HG02642 (cell line): ENCODE data around the gene SAMD10.
"Not testable (repeated sequence)": the region's sequence is repeated elsewhere in the genome, so short reads cannot be mapped to it uniquely, and the experiment has no call there.

ENCODE experiments used
- ATAC-seq: cut with Tn5 transposase; IDR thresholded peaks from one replicate; pipeline ENCODE4 v1.9.1; 2021; ENCODE audit warnings: mild to moderate bottlenecking; ENCODE audit not compliant: unreplicated experiment, poor library complexity

SAMD10 gene

DNA sequence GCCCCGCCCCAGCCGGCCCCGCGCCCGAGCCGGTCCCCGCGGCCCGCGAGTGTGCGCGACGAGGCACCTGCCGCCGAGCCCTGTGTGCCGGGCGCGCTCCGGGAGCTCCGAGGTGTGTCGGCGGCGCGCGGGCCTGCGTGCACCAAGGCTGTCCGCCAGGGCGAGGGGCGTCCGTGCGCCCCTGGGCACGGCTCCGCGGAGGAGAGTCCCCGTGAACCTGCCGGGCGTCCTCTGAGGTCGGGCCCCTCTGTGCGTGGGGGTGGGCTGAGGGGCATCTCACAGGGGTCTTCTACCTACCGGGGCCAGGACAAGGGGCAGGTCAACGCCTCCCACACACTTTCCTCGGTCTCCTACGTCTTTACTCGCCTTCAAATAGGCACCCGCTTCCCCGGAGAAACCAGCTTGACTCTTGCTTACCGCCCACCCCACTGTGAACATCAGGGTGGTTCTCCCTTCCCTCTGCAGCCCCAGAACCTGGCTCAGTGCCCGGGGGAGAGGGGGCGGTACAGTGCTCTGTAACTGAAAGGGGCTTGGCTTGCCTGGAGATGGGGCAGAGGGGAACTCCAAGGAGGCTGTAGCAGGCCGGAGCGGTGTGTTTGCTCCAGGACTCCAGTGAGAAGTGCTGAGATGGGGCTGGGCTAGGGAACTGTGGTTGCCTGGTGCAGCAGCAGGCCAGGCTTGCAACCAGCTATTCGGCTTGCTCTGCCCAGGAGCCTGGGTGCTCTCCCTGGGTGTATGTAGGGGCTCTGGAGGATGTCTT lies at the start of gene SAMD10:
TSS of gene SAMD10 (minus strand) at position 86 of the 760 bp plus-strand sequence. CDS start 175 bp downstream, outside the sequence.
- ATAC-seq, result peak; percentile 34

DNA sequence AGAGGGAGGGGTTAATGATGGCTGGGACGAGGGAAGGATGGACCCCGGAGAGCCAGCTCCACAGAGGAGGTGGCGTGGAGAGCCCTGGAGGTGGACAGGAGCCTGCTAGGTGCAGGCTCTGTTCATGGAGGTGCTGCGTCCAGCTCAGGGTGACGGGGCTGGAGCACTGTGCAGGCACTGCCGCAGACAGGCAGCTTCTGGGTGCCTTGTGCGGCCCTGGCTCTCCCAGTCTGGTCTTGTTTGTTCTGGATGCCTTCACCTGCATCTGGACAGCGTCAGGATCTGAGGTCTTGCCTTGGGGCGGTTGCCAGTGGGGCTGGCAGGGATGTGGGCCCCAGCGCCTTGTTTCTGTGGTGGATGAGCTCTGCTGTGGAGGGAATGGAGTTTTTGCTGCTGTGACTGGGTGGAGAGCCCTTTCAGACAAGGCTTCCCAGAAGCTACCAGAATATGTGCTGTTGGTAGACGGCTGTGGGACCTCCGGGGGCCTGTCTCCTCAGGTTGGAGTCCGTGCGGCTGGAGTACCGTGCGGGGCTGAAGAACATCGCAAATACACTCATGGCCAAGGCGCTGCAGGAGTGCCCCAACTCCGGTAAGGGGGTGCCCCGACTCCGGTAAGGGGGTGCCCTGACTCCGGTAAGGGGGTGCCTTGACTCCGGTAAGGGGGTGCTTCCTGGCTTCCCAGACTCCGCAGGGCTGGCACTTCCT lies 48.7 kb upstream of the SAMD10 start:
- no peak for ATAC-seq

DNA sequence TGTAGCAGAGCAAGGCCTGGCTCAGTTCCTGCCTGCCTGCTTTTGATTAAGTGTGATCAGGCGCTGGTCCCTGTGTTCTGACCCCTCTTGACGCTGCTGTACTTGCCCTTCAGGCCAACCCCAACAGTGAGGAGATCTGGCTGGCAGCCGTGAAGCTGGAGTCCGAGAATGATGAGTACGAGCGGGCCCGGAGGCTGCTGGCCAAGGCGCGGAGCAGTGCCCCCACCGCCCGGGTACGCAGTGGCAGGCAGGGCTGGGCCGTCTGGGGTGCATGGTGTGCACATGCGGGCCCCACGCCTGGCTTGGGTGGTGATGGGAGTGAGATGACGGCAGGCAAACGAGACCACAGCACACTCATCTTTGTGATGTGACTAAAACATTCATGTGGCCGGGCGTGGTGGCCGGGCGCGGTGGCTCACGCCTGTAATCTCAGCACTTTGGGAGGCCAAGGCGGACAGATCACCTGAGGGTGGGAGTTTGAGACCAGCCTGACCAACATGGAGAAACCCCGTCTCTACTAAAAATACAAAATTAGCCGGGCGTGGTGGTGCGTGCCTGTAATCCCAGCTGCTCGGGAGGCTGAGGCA lies 46.5 kb upstream of the SAMD10 start:
- no peak for ATAC-seq

DNA sequence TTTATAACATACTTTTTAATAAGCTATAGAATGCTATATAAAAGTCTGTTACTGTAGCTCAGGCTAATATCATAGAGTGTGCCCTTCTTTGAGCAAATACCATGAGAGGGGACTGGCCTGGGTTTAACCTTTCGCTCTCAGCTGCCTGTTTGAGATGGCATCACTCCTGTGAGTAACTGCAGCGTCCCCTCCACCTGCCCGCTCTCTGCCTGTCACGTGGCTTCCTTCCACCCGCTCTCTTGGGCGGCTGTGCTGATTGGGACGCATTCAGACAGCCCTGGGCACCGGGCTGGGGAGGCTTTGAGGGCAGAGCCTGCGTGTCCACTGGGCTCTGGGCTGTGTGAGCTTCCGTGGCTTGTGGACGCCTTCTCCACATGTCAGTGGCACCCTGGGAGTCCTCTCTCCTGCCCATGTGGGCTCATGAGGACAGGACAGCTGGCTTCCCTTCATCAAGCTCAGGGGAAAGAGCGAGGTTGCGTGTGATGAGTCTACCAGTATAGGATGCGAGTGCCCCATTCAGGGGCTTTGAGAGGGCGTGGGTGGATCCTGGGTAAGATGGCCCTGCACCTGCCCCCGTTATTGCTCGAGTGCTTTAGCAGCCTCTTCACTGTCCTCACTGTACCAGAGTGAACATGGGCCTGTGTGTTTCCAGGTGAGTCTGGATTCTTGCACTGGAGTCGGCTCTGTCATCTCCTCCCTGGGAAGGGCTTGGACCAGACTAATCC lies 45.8 kb upstream of the SAMD10 start:
- ATAC-seq, result no peak

DNA sequence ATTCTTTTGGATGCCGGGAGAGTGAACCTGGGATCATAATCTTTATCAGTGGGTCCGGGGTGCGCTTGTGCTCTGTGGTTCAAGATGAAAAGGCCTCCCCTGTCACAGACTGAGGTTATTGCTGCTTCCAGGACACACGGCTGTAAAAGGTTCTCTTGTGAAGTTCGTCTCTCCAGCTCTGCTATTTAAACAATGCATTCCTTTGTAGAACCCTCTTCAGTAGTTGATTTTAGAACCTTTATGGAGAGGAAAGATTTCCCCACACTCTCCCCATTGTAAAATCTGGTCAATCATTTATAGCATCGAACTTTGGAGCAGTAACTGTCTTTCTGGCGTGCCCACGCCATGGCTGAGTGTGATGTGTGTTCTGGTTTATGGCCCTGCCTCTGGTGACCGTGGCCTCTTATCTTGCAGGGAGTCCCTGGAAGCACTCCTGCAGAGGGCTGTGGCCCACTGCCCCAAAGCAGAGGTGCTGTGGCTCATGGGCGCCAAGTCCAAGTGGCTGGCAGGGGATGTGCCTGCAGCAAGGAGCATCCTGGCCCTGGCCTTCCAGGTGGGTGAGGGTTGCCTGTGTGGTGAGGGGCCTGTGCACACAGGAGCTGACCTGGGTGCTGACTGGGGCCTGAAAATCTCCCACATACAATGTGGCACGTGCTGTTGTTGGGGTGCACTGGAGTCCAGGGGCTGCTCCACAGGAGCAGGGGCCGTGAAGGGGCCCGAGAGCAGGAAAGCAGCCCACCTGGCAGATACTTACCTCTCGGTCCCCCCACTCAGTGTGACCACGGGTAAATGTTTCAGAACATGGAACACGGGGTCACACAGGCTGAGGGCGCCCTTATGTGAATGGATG lies 44.9 kb upstream of the SAMD10 start:
- ATAC-seq, result no peak

DNA sequence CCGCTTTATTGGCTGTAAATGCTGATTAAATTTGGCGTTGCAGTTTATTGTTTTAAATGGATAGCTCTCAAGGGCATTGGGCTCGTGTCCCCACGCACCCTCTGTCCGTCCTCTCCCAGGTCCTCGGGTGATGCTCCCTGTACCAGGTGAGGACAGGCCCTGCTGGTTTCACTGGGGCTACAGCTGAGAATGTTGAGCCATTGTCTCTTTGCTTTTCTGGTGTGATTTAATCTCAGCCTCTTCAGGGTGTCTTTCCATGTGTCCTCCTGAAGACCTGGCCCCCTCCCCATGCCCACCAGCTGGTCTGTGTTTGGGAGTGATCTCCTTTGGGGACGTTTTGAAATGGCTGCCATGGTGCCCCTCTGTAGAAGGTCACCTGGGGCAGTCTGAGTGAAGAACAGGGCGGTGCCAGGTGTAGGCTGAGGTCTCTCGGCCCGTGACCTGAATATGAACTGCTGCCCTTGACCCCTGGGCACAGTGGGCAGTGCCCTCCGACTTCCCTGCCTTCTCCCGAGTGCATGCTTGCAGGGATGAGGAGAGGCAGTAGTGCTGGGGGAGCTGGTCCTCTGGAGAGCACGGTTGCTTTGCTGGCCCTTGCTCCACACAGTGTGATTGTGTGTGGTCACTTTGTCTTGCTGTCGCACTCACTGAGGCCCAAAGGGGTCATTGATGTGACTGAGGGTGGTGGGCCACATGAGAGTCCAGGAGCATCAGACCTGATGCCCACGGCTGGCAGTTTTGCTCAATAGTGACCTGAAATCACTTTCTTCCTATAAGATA lies 44.1 kb upstream of the SAMD10 start:
- ATAC-seq, result no peak

DNA sequence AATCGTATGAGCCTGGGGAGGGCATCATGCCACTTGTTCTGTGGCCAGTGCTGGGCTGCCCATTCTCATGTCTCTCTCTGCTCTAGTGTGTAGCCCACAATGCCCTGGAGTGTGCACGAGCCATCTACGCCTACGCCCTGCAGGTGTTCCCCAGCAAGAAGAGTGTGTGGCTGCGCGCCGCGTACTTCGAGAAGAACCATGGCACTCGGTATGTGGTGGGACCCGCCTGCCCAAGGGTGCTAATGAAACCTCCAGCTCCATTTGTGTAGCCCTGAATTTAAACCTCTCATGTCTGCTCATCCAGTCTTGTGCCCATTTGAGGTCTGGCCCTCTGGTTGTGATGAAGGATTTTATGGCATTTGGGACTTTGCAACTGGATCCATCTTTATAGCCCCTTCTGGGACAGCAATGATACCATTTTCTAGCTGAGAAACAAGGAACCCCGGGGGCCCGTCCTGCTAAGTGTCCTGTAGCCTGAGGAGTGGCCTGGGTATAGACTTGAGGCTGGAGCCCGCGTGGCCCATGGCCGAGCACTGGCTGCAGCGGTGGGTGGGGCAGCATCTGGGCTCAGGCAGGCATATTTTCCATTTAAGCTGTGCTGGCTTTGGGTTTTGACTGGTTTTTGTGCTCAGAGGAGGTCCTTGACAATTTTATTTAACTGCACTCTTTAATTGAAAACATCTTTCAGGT lies 43.4 kb upstream of the SAMD10 start:
- ATAC-seq, result no peak

DNA sequence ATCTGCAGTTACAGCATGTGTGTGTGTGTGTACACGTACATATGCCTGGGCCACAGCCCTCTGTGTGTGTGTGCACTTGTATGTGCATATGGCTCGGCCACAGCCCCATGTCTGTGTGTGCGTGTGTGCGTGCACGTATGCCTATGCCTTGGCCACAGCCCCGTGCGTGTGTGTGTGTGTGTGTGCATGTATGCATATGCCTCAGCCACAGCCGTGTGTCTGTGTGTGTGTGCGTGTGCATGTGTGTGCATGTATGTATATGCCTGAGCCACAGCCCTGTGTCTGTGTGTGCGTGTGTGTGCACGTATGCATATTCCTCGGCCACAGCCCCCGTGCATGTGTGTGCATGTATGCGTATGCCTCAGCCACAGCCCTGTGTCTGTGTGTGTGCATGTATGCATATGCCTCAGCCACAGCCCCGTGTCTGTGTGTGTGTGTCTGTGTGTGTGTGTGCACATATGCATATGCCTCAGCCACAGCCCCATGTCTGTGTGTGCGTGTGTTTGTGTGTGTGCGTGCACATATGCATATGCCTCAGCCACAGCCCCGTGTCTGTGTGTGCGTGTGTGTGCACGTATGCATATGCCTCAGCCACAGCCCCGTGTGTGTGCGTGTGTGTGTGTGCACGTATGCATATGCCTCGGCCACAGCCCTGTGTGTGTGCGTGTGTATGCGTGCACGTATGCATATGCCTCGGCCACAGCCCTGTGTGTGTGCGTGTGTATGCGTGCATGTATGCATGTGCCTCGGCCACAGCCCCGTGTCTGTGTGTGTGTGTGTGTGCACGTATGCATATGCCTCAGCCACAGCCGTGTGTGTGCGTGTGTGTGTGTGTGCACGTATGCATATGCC lies 41.9 kb upstream of the SAMD10 start:
- no peak for ATAC-seq

DNA sequence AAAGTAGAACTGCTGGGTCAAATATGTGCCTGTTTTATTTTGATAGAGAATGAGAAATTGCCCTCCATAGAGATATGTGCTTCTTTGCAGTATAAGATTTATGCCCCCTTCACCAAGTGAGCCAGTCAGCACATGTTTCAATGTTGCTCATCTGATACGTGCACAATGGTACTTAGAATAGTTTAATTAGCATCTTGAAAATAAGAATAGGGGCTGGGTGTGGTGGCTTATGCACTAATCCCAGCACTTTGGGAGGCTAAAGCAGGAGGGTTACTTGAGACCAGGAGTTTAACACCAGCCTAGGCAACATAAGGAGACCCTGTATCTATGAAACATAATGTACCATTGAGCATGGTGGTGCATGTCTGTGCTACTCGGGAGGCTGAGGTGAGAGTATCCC lies 36.2 kb upstream of the SAMD10 start:
- ATAC-seq, result no peak

DNA sequence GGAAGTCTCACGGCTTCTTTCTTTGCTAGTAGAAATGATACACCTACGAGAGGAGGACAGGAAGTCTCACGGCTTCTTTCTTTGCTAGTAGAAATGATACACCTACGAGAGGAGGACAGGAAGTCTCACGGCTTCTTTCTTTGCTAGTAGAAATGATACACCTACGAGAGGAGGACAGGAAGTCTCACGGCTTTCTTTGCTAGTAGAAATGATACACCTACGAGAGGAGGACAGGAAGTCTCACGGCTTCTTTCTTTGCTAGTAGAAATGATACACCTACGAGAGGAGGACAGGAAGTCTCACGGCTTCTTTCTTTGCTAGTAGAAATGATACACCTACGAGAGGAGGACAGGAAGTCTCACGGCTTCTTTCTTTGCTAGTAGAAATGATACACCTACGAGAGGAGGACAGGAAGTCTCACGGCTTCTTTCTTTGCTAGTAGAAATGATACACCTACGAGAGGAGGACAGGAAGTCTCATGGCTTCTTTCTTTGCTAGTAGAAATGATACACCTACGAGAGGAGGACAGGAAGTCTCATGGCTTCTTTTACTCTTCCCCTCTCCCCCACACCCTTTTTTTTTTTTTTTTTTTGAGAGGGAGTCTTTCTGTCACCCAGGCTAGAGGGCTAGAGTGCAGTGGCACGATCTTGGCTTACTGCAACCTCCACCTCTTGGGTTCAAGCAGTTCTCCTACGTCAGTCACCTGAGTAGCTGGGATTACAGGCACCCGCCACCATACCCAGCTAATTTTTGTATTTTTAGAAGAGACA lies 33.1 kb upstream of the SAMD10 start:
- ATAC-seq, result not testable (repeated sequence)

DNA sequence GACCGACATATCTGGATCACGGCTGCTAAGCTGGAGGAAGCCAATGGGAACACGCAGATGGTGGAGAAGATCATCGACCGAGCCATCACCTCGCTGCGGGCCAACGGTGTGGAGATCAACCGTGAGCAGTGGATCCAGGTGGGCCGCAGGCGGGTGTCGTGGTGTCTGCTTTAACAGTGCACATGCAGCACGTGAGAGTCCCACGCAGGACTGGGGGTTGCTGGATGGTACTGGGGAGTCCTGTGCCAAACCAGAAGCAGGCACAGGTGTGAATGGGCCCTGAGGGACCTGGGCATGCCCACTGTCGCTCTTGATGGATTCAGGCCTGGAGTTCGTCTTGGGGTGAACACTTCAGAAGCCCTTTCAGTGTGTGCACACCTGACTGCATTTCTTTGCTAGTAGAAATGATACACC lies 31.9 kb upstream of the SAMD10 start:
- ATAC-seq, result no peak

DNA sequence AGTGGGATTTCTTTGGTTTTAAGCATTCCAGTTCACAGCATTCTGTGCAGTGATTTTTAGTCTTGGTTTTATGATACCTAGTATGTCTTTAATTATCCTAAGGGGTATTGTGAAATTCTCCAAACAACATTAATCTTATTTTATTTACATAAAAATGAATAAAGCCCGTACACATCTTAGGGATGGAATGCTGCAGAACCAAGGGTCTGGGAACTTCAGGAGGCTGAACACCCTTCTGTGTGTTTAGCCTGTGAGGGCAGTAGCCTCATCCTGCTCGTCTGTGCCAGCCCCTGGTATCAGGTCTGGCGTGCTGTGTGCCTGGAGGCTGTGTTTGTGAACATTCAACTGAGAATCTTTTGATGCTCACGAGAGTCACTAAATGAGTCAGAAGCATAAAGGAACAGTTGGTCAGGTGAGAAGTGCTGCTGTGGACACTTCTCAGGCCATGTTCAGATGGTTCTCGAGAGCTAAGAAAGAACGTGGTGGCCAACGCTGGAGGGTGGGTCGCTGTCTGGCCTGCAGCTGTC lies 31.3 kb upstream of the SAMD10 start:
- ATAC-seq, result peak; percentile 41

DNA sequence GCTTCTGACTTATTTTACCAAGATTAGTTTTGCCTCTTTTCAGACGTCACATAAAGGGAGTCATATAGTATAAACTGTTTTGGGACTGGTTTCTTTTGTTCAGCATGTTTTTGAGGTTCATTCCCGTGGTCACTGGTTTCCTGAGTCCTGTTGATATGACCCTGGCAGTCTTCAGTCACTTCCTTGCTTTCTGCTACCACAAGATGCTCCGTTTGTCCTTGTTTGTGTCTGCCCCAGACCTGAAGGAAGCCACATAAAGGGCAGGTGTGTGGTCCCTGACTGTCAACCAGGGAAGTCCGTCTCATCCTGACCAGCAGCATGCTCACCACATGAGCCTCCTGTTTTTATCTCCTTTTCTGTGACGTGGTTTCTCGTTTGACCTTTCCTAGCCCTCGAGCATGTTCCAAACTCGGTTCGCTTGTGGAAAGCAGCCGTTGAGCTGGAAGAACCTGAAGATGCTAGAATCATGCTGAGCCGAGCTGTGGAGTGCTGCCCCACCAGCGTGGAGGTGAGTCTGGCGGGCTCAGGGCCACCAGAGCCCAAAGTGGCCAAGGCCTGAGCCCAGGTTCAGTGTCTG lies 30.5 kb upstream of the SAMD10 start:
- ATAC-seq, result no peak

DNA sequence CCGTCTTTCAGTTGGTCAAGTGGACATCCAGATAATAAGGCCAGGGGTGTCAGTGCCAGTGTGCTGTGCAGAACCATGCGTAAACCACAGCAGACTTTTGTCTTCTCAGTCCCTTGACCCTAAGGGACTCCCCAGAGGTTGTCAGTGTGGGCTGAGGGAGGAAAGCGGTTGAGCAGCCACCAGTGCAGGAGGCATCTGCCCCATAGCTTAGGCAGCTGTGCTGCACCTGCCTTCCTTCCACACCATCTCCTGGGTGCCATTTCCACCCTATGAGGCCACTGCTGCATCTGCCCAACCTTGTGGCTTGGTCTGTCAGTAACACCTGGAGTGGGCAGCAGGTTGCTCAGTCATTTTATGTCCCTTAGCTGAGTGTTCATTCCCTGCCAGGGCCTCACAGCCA lies 27.5 kb upstream of the SAMD10 start:
- ATAC-seq, result no peak

DNA sequence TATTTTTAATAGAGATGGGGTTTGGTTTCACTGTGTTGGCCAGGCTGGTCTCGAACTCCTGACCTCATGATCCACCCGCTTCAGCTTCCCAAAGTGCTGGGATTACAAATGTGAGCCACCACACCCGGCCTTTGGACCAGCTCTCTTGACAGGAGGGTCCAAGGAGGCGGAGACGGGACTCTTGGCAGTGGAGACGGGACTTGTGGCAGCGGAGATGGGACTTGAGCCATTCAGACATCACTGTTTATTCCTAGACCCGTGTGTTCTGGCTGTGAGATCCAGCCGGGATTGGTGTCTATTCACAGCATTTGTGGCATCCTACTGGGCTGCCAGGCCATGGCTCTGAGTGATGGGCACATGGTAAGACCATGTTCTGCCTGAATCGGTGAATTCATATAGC lies 27.0 kb upstream of the SAMD10 start:
- ATAC-seq, result no peak

DNA sequence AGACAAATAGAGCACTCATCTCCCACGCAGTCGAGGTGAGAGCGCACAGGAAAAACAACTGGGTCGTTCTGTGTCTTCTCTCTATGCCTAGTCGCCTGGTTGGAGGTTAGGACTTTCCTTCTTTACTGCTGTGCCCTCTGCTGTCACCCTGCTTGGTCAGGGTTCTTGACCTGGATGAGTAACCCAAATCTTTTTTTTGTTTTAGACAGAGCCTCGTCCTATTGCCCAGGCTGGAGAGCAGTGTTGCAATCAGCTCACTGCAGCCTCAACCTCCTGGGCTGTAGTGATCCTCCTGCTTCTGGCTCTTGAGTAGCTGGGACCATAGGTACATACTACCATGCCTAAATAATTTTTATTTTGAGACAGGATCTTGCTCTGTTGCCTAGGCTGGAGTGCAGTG lies 26.0 kb upstream of the SAMD10 start:
- no peak for ATAC-seq
